ENCODE measurements around the gene PLCL2. TPM values are rescaled to one million over a fixed set of nuclear protein-coding genes. Genes with fewer than 3 reads are reported as not detected.

Gene PLCL2
- total RNA-seq, 3 donors from 2014 or later, result 15.0 to 35.0 (median 18.8) TPM

- Histone ChIP-seq H3K9me3 (no peaks in the 10 kb centered on the region), H3K36me3 (ENCODE audit: low read depth) (no peaks in the 10 kb centered on the region), H3K4me3 (no peak overlapping the region), H3K4me1 (ENCODE audit: low read depth) (no peaks in the 10 kb centered on the region)
- no peak for TF ChIP-seq CTCF (IDR thresholded peaks at IDR 0.05)
- DNase-seq, result no peak
- no peak for ATAC-seq
- intact Hi-C loops (cut with DNase I, micrococcal nuclease), result no loop called here
Observed at GRCh38 chr3:17013050-17013449, 128.3 kb downstream of the PLCL2 start.

- Histone ChIP-seq H3K36me3 (ENCODE audit: low read depth) (no peaks in the 10 kb centered on the region), H3K9me3 (no peaks in the 10 kb centered on the region), H3K4me3 (no peak overlapping the region), H3K4me1 (ENCODE audit: low read depth) (no peaks in the 10 kb centered on the region)
- no peak for TF ChIP-seq CTCF (IDR thresholded peaks at IDR 0.05)
- no peak for ATAC-seq
- DNase-seq, result no peak
- intact Hi-C loops (cut with DNase I, micrococcal nuclease), result no loop called here
Observed at GRCh38 chr3:17013571-17013970, 128.8 kb downstream of the PLCL2 start.

GRCh38 chr3:17014284-17014683 lies 129.5 kb downstream of the PLCL2 start:
- no peak overlapping the region for H3K4me3 ChIP-seq
- no peaks in the 10 kb centered on the region for H3K4me1 ChIP-seq (ENCODE audit: low read depth)
- DNase-seq (no peak), ATAC-seq (no peak)
- H3K36me3 ChIP-seq (ENCODE audit: low read depth), result no peaks in the 10 kb centered on the region
- intact Hi-C loops (cut with DNase I, micrococcal nuclease), result no loop called here
- no peak for TF ChIP-seq CTCF (IDR thresholded peaks at IDR 0.05)
- H3K9me3 ChIP-seq, result no peaks in the 10 kb centered on the region

- DNase-seq (no peak), ATAC-seq (peak; percentile 36)
- no peak overlapping the region for H3K4me3 ChIP-seq
Observed at GRCh38 chr3:17014709-17015108, 130.0 kb downstream of the PLCL2 start.

GRCh38 chr3:17021614-17022013 lies 136.9 kb downstream of the PLCL2 start:
- Histone ChIP-seq H3K4me3 (no peak overlapping the region), H3K4me1 (ENCODE audit: low read depth) (no peaks in the 10 kb centered on the region), H3K9me3 (no peaks in the 10 kb centered on the region), H3K36me3 (ENCODE audit: low read depth) (no peaks in the 10 kb centered on the region)
- DNase-seq (no peak), ATAC-seq (no peak)
- TF ChIP-seq CTCF (IDR thresholded peaks at IDR 0.05), result no peak
- intact Hi-C loops (cut with DNase I, micrococcal nuclease), result loop anchor here in 1 of 2 donors (2.0 kb wide), 1 partner anchor 43 kb away; no protein-coding TSS in a partner anchor

More at GRCh38 chr3:17014709-17015108, 130.0 kb downstream of the PLCL2 start:
- intact Hi-C loops (cut with DNase I, micrococcal nuclease), result no loop called here
- TF ChIP-seq CTCF (IDR thresholded peaks at IDR 0.05), result no peak
- no peaks in the 10 kb centered on the region for H3K9me3 ChIP-seq
- H3K4me1 ChIP-seq (ENCODE audit: low read depth), result no peaks in the 10 kb centered on the region
- no peaks in the 10 kb centered on the region for H3K36me3 ChIP-seq (ENCODE audit: low read depth)

Data from mucosa of descending colon (tissue), 3 donors.